HG03066 (cell line): Measurements from ENCODE around the gene ZNF185.
A peak's percentile ranks its signal among the peaks of the same experiment; 100 is the strongest.

Experiments
- ATAC-seq: cut with Tn5 transposase; IDR thresholded peaks from one replicate; pipeline ENCODE4 v1.9.1; 2021; ENCODE audit warnings: low read depth; ENCODE audit not compliant: unreplicated experiment

ZNF185 gene

DNA sequence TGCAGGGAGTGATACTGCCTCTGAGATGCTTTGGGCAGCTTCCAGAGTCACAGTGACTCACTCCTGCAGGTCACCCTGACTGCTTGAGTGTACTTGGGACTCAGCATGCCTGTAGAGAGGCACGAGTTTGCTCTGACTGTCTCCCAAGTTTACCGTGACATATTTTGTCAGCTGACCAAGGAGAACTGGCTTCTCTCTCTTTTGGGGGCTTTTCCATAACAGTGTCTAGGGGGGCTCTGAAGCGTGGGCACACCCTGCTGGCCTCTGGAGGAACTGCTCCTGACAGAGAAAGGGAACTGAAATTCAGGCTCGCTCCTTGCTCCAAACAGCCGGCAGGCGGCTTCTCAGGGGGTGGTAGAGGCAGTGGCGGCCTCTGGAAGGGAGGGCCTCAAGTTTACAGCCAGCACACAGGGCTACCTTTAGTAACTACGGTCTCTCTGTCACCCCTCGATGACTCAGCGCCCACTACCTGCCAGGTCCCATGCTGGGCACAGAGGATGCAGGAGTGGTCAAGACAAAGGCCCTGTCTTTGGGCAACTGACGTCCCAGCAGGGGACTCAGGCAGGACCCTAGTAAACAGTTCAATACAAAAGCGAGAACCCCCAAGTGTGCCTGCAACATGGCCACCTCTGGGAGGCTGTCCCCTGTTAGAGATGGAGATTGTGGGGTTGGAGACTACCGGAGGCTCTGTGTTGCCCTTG is 17.8 kb downstream of the ZNF185 start:
- ATAC-seq = peak; percentile 89

DNA sequence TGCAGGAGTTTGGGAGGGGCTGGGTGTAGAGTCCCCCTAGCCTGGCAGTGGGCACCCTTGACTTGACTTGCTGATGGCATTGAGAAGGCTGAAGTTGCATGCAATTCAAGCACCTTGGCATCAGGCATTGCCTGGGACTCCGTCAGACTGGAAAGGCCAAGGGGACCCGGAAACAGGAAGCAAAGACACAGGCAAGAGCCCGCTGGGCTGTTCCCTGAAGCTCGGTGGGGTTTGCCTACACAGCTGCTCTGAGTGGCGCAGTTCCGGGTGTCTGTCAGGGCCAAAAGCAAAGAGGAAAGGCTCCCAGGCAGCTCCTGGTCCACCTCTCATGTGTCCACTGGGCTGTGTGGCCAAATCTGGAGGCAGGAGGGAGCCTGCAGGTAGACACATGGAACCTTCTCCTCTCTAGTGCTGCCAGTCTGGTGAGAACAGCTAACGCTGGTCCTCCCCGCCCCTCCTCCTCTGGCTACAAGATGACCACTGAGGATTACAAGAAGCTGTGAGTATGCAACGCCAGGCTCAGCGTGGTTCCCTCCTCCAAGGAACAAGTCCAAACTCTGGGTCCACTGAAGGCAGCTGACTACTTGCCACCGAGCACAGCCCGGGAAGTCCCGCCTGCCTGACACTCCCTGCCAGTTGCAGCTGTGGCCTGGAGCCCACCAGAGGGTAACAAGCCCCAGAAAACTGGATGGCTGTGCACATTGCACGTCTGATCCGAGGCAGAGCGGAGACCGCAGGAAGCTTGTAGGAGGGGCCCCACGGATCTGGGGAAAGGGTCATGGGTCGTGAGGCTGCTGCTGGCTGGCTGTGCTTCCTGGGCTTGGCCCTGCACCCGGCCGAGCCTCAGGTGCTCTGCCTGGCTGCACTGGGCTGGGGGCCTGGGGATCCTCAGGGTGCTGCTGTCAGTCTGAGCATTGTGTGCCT is 20.1 kb downstream of the ZNF185 start:
- no peak for ATAC-seq

DNA sequence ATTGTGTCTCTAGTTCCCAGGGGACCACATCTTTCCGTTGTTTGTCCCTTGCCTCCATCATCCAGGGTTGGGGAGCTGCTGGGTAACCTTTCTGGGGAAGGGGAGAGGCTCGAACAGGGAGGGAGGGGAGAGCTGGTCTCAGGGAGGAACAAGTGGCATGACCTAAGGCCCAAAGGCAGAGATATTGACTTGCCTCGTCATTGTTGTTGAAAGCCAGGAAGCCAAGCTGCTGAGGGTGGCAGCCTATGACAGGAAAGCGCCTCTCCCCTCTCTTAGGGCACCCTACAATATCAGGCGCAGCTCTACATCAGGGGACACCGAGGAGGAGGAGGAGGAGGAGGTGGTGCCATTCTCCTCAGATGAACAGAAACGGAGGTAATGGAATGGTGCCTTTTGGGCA is 20.8 kb downstream of the ZNF185 start:
- no peak for ATAC-seq

DNA sequence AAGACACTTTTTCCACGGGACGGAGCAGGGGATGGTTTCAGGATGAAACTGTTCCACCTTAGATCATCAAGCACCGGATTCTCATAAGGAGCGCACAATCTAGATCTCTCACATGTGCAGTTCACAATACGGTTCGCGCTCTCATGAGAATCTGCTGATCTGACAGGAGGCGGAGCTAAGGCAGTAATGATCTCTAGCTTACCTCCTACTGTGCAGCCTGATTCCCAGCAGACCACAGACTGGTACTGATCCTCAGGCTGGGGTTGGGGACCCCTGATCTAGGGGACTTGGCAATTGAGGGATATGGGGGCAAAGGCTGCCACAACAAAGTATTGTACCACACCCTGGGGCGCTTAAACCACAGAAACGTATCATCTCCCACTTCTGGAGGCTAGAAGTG is 25.7 kb downstream of the ZNF185 start:
- no peak for ATAC-seq

DNA sequence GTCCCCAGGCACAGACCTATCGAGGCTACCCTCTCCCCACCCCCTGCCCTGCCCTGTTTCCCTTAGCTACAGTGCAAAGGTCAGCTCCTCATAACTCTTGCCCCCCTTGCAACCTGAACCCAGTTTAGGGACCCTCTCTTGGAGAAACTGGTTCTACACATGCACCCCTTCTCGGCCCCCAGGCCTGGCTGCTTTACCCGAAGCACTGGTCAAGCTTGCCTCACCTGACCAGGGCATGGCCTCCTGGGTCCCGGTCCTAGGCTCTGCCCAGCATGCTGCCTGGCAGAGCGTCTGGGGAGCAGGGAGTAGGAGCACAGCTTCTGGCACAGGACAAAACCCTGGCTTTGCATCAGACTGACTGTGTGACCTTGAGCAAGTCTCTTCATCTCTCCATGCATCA is 28.0 kb downstream of the ZNF185 start:
- ATAC-seq = no peak

DNA sequence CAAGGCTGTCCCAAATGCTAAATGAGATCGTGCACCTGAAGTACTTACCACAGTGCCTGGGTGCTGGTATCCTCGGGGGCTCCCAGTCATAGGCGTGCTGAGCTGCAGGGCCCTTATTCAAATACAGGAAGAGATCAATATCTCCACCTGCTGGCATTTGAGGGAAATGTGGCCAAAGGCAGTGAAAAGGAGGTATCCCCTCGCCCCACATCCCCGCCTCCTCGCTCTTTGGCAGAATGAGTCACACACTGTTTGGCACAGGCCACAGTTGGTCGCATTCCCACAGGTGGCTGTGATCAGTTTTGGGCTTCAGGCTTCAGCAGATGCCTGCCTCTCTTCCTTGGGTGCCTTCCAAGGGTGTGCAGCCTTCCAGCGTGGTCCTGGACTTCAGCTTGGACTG is 28.4 kb downstream of the ZNF185 start:
- ATAC-seq = no peak

DNA sequence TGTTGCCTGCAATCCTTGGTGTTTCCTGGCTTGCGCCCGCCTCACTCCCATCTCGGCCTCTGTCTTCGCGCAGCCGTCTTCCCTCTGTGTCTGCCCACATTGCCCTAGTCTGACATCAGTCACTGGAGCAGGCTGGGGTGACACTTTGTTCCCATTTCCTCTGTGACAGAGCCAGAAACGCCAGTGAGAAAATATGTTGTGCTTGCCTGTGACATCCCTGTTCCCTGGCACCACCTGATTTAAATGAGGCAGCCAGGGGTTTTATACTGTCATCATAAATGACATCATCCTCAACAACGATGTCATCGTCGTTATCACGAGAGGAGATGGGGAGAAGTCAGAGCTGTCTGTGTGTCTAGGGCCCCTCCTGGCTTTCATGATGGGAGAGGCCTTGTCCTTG is 29.1 kb downstream of the ZNF185 start:
- ATAC-seq = no peak

DNA sequence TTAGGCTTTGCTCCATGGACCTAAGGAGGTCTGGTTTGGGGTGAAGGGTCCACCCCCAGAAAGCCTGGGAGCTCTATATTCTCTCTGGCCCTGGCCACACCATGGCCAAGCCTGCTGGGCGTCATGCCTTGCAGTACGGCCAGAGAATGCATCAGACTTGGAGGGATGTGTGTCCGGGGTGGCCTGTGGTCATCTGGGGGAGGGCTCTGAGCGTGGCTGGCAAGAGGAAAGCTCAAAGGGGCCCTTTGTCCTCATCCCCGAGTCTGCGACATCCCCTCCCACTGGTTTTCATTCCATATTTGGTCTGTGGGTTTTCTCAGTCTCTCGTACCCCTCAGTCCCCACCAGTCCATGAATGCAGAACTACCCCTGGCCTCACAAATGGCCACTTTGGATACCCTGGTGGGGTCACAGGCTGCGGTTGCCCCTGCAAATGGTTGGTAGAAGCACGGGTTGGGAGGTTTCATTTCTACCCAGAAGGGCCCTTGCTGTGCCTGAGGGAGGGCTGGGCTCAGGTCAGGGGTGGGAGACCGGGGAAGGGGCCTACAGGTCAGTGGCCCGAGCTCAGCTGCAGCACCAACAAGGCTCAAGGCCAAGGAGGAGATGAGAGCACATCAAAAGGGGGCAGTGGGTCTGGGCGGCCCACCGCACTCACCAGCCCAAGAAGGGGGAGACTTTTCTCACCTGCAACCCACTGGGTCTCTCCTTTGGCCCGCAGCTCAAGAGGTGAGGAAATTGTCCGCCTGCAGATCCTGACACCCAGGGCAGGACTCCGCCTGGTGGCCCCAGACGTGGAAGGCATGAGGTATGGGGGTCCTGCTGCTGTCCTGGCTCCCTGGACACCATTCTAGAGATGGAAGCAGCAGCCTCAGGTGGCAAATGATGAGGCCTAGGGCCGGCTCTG is 30.2 kb downstream of the ZNF185 start:
- no peak for ATAC-seq

DNA sequence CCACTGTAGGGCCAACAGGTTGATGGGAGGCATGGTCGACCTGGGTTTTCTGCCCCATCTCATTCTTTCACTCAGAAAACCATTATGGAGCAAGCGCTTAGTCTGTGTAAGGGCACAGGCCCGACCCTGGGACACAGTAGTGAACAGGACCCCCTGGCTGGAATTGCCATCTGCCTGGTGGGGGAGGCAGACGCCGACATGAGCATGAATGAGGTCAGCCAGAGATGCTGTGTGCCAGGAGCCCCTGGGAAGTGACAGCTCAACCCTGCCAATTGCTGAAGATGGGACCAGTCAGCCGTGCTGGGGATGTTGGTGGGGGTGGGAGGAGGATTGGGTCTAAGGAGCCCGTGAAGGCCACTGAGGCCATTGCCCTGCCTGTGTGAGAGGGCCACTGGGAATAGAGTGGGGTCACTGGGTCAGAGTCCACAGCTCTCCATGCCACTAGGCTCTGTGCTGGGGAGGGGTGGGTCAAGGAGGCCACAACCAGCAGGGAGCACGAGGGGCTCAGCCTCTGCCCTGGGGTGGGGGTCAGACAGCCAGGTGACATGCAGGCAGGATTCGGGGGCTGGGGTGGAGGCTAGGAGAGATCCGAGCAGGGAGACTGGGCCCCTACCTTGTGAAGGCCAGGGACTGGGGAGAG is 31.0 kb downstream of the ZNF185 start:
- no peak for ATAC-seq

DNA sequence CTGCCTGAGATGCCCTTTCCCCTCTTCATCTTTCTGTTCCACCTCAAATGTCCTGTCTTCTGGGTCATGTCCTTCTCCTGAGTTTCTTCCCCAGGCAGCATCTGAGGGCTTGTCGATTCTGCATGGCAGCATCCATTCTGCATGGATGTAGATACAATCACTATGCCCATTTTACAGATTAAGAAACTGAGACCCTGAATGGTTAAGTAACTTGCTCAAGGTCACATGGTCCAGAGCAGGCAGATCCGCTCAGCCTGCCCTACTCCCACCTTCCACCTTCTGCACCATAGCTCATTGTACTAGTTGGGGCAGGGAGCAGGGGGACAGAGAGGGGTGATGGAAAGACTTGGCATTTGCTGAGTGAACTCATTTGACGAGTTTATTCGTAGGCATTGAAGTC is 32.0 kb downstream of the ZNF185 start:
- ATAC-seq = no peak

DNA sequence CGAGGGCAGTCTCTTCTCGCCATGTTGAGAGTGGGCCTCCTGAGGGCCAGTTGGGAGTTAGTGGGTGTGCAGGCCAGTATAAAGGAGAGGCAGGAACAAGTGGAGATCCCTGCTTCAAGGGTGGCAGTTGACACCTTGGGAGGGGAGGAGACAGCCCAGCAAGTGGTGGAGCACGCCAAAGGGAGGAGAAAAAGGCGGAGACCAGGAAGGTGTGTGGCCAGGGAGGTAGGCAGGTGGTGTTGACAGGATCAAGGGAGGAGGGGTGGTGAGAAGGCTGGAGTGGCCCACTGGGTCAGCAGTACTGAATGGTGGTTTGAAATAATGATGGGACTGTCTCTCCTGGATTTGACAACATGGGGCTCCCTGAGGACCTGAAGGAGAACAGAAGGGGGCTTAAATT is 32.6 kb downstream of the ZNF185 start:
- no peak for ATAC-seq

DNA sequence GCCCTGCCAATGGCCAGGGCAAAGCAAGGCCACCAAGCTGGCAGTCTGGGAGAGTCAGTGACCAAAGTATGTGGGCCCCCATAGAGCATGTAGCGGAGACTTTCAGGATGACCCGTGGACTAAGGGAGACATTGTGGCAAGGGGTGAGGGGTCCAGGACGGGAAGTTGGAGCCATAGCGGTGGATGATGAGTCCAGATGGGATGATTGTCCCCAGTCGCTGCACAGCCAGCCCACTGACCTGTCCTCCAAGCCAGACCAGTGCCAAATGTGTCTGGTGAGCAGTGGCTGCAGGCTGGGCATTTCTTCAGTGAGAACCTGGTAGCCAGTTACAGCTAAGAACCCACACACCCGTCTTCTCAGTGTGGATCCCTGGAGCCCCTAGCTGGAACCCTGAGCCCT is 34.3 kb downstream of the ZNF185 start:
- no peak for ATAC-seq

DNA sequence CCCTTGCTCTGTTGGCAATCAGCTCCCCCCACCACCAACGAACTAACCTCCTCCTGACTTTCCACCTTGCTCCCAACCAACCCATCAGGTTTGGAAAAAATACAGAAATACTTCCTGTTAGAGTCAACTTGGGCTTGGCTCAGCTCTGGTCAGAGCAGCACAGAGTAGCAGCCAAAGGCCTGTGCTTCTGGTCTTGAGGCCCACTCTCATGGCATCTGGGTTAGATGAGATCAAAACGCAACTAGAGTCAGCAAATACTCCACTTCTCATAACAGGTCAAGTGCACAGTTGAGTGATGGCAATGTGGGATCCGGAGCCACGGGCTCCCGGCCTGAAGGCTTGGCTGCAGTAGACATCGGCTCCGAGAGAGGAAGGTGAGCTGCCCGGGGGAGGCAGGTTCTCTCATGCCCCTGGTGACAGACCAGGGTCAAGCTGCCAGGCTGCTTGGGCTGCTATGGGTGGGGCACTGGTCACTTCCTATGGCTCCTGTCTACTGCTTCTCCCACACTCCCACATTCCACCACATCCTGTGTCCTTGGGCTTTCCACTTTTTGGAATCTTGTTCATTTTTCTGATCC is 34.8 kb downstream of the ZNF185 start:
- ATAC-seq = no peak

DNA sequence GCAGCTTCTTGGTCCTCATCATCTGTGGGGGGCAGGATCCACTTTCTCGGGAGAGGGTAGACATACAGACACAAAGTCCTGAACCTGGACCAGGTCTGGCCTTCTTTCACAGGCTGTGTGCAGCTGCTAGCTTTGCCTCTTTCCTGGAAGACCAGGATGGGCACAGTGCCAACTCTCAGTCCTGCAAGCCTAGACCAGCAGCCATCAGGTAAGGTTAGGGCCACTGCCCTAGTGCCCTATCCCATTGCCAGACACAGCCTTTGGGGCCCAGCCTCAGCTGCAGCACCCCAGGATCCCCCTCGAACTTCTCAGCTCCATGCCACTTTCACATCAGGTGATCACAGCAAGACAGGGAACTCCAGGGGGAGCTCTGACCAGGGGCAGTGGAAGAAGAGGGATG is 38.4 kb downstream of the ZNF185 start:
- no peak for ATAC-seq

DNA sequence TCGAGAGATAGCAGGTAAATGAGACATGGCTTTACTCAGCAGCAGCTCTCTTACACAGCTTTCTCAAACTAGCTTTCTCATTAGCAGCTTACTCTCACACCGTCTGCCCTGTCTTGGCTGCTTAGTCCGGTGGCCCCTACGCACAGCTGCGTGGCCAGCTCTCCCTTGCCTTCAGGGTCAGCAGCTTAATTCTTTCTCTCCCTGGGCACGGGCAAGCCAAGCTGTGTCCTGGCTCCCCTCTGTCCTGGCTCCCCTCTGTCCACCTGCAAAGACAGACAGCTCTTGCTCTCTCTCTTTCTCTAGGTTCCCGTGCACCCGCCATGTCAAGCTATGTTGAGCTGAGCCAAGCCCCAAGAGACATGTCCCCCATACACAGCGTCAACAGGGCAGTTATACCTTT is 39.4 kb downstream of the ZNF185 start:
- ATAC-seq = no peak

DNA sequence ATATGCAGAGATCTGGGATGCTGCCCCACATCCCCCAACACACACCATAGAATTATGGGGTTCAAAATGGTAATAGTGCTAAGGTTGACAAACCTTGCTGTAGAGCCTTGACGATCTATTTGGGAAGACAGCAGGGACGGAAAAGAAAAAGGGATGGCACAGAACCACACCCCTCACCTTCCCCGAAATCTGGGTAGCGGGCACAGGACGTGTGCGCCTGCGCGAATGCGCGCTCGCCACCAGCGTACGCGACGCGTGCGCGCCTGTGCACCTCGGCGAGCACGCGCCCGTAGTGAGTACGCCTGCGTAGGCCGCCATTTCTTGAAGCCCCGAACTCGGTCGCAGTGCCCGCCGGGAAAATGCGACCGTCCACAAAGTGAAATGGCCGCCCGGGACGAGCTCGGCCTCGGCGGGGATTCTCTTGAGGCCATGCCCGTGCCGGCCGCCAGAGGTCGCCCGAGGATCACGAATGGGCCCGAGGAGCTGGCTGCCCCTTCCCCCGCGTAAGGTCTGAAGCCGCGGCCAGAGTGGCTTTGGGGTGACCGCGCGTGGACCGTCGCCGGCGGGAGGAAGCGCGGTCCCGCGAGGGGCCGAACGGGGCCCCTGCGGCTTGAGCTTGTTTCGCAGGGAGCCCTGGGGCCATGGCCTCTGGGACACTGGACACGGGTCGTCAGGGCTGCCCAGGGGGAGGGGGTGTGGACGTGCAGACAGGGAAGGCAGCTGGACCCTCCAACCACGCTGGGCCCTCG is 43.6 kb downstream of the ZNF185 start:
- ATAC-seq = peak; percentile 86

DNA sequence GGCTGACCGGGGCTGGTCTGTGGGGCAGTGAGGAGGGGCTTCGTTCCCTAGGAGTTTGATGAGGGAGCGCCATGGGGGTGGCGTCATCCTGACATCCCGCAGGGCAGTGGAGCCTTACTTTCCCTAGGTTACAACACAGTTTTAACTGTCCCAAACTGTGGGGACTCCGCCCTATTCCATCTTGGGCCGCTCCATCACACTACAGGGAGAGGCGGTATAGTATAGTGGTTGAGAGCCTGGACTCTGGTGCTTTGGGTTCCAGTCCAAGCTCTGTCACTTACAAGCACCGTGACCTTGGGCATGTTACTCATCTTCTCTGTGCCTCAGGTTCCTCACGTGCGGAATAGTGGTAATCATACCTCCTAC is 44.2 kb downstream of the ZNF185 start:
- no peak for ATAC-seq

DNA sequence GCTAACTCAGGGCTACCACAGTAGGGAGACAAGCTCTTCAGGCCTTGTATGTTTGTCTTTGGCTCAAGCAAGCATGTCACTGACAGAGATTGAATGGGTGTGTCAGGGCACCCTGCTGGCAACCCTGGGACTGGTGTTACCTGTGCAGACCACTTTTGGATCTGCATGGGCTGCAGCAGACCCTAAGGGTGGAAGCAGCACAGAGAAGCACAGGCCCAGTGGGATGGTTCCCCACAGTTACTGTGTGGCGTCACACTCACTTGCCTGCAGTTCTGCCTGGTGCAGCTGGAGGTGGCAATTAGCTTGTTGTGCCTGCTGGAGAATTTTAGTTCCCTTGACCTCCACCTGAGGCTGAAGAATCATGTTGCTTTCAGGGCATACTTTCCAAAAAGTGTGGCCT is 46.0 kb downstream of the ZNF185 start:
- ATAC-seq = no peak
